Upper lobe of right lung (tissue), 1 donor: Measurements from ENCODE around the gene DMKN. TPM values are rescaled to one million over a fixed set of nuclear protein-coding genes. Genes with fewer than 3 reads are reported as not detected.

Experiments
- ATAC-seq: fragments of 200-7000 bp; cut with Tn5 transposase; one replicate; pipeline ENCODE4 v1.9.1; 2020; ENCODE audit warnings: mild to moderate bottlenecking, moderate library complexity
- DNase-seq: peaks from one replicate; pipeline ENCODE4 v3.0.0-alpha.2; 2020
- H3K27ac ChIP-seq: fragments of 200-600 bp; one replicate; pipeline ENCODE4 v1.8.0; 2022
- H3K27me3 ChIP-seq: fragments of 200-600 bp; one replicate; pipeline ENCODE4 v1.8.0; 2022; ENCODE audit warnings: mild to moderate bottlenecking
- H3K36me3 ChIP-seq: fragments of 200-600 bp; one replicate; pipeline ENCODE4 v1.8.0; 2022
- H3K4me1 ChIP-seq: fragments of 200-600 bp; one replicate; pipeline ENCODE4 v1.8.0; 2022
- H3K4me3 ChIP-seq: fragments of 200-600 bp; one replicate; pipeline ENCODE4 v1.8.0; 2022; ENCODE audit warnings: mild to moderate bottlenecking
- H3K9me3 ChIP-seq: fragments of 200-600 bp; one replicate; pipeline ENCODE4 v1.8.0; 2022
- CTCF ChIP-seq: fragments of 200-600 bp; IDR thresholded peaks from one replicate; pipeline ENCODE4 v1.8.0; 2022; ENCODE audit warnings: antibody characterized with exemption
- intact Hi-C: fragments of 100-400 bp; cut with DNase I; formaldehyde crosslinking; loops from one replicate; pipeline ENCODE4 v1.11.0; 2022
- total RNA-seq: library from RNA; stranded (reverse); fragmentation: NEBNext Ultra II Directional; extraction: Animal tissue kit (Norgen Biotek cat#: 25700); gene quantifications from one replicate; pipeline ENCODE4 v1.2.1, GENCODE V29; 2021
- donor health status: DM: no; HTN: yes; CAD: no; lungs with severe emphysema.

DMKN gene
- total RNA-seq, 1 donor from 2014 or later: 79.8 TPM

GRCh38 chr19:35545855-35546381 lies 32.5 kb upstream of the DMKN start:
- peak overlapping the region; percentile 77 for H3K27ac ChIP-seq

GRCh38 chr19:35545001-35545854 lies 31.8 kb upstream of the DMKN start, which contains the start of gene TMEM147:
TMEM147 (plus strand) TSS chr19:35545626; CDS start chr19:35545740, 114 bp downstream.
- H3K27ac ChIP-seq: peak within 1 kb of the TSS; percentile 77
- peak; percentile 98 for DNase-seq
- no peak for TF ChIP-seq CTCF
- peak; percentile 97 for ATAC-seq
- H3K36me3 ChIP-seq: no peaks in the 10 kb centered on the region
- intact Hi-C loops: no loop called here
- H3K4me1 ChIP-seq: peaks cover 10% of the 10 kb centered on the region
- no peaks in the 10 kb centered on the region for H3K9me3 ChIP-seq
- peak within 1 kb of the TSS; percentile 97 for H3K4me3 ChIP-seq
- no peaks in the 10 kb centered on the region for H3K27me3 ChIP-seq

More at GRCh38 chr19:35545855-35546381, 32.5 kb upstream of the DMKN start:
- ATAC-seq: peak; percentile 42
- Histone ChIP-seq H3K27me3 (no peaks in the 10 kb centered on the region), H3K9me3 (no peaks in the 10 kb centered on the region), H3K4me3 (peak overlapping the region; percentile 97), H3K4me1 (peaks cover 10% of the 10 kb centered on the region), H3K36me3 (no peaks in the 10 kb centered on the region)
- intact Hi-C loops: no loop called here
- no peak for TF ChIP-seq CTCF
- peak; percentile 76 for DNase-seq

GRCh38 chr19:35544110-35544802 lies 30.8 kb upstream of the DMKN start:
- DNase-seq: no peak
- Histone ChIP-seq H3K27ac (no peak overlapping the region), H3K27me3 (no peaks in the 10 kb centered on the region), H3K36me3 (no peaks in the 10 kb centered on the region), H3K4me1 (peaks cover 10% of the 10 kb centered on the region), H3K4me3 (peak overlapping the region; percentile 97), H3K9me3 (no peaks in the 10 kb centered on the region)
- no peak for ATAC-seq
- no peak for TF ChIP-seq CTCF
- intact Hi-C loops: no loop called here

GRCh38 chr19:35543280-35544109 lies 30.0 kb upstream of the DMKN start:
- H3K27me3 ChIP-seq: no peaks in the 10 kb centered on the region
- no peak for TF ChIP-seq CTCF
- H3K36me3 ChIP-seq: no peaks in the 10 kb centered on the region
- intact Hi-C loops: no loop called here
- no peak overlapping the region for H3K4me3 ChIP-seq
- no peak for ATAC-seq
- H3K9me3 ChIP-seq: no peaks in the 10 kb centered on the region
- H3K4me1 ChIP-seq: peaks cover 10% of the 10 kb centered on the region
- H3K27ac ChIP-seq: no peak overlapping the region
- no peak for DNase-seq

GRCh38 chr19:35542209-35542608 lies 28.8 kb upstream of the DMKN start:
- Histone ChIP-seq H3K36me3 (no peaks in the 10 kb centered on the region), H3K4me1 (peaks cover 10% of the 10 kb centered on the region), H3K4me3 (no peak overlapping the region), H3K27ac (no peak overlapping the region), H3K9me3 (no peaks in the 10 kb centered on the region), H3K27me3 (no peaks in the 10 kb centered on the region)
- TF ChIP-seq CTCF: no peak
- intact Hi-C loops: no loop called here
- ATAC-seq (no peak), DNase-seq (no peak)
